Spleen (tissue), 11 donors: Measurements from ENCODE around the gene FAM169A. TPM values are rescaled to one million over a fixed set of nuclear protein-coding genes. Genes with fewer than 3 reads are reported as not detected.

Source experiments
- DNase-seq: peaks from one replicate; pipeline ENCODE4 v3.0.0-alpha.2; 2020
- H3K27ac ChIP-seq, 8 donors: fragments of 200-600 bp; sonication (generic) in 7 of 8; 1 replicate in 4 of 8; 2 replicates in 4 of 8; pipeline versions ENCODE4 v1.5.0 to v1.8.0; 2016 to 2021; ENCODE audit warnings: inconsistent platforms in 4 of 8, mild to moderate bottlenecking in 4 of 8, moderate library complexity in 1 of 8
- H3K27me3 ChIP-seq, 7 donors: fragments of 200-600 bp; sonication (generic) in 6 of 7; replicated peaks in 1 of 7; 1 replicate in 4 of 7; 2 replicates in 3 of 7; pipeline versions ENCODE4 v1.5.0 to v1.8.0; 2016 to 2021; ENCODE audit warnings: inconsistent platforms in 3 of 7, mild to moderate bottlenecking in 1 of 7
- H3K36me3 ChIP-seq, 6 donors: fragments of 200-600 bp; sonication (generic) in 5 of 6; 1 replicate in 4 of 6; 2 replicates in 2 of 6; pipeline versions ENCODE4 v1.5.0 to v1.8.0; 2016 to 2021; ENCODE audit warnings: inconsistent platforms in 2 of 6
- H3K4me1 ChIP-seq, 6 donors: fragments of 200-600 bp; sonication (generic) in 5 of 6; 1 replicate in 3 of 6; 2 replicates in 3 of 6; pipeline versions ENCODE4 v1.5.0 to v1.8.0; 2016 to 2021; ENCODE audit warnings: inconsistent platforms in 3 of 6
- H3K4me3 ChIP-seq, 8 donors: fragments of 200-600 bp; sonication (generic) in 7 of 8; 1 replicate in 4 of 8; 2 replicates in 4 of 8; pipeline versions ENCODE4 v1.5.0 to v1.8.0; 2016 to 2021; ENCODE audit warnings: inconsistent platforms in 4 of 8, mild to moderate bottlenecking in 4 of 8, moderate library complexity in 2 of 8
- H3K9me3 ChIP-seq, 8 donors: fragments of 200-600 bp; sonication (generic) in 7 of 8; 1 replicate in 4 of 8; 2 replicates in 4 of 8; pipeline versions ENCODE4 v1.5.0 to v1.8.0; 2016 to 2021; ENCODE audit warnings: inconsistent platforms in 4 of 8
- CTCF ChIP-seq, 11 experiments: fragments of 200-600 bp in 7 of 11; fragments of 450-650 bp in 4 of 11; sonication (generic) in 4 of 11; IDR thresholded peaks in 8 of 11; conservative IDR thresholded peaks in 3 of 11; 1 replicate in 7 of 11; 2 replicates in 4 of 11; pipeline versions ENCODE4 v1.4.0 to v1.8.0; 2016 to 2021; ENCODE audit warnings: antibody characterized with exemption in 11 of 11, inconsistent platforms in 4 of 11, mild to moderate bottlenecking in 1 of 11
- POLR2A ChIP-seq, 3 donors: fragments of 450-650 bp; IDR thresholded peaks; one replicate each; pipeline ENCODE4 v1.5.1; 2017; ENCODE audit warnings: antibody characterized with exemption in 3 of 3, mild to moderate bottlenecking in 1 of 3
- POLR2AphosphoS5 ChIP-seq, 3 donors: sonication (generic); formaldehyde crosslinking; IDR thresholded peaks; one replicate each; pipeline ENCODE4 v1.5.1; 2017; ENCODE audit warnings: antibody characterized with exemption in 3 of 3
- WGBS, 5 donors: extraction: QIAGEN DNeasy Blood & Tissue Kit in 3 of 5; methylation state at CpG; one replicate each; pipeline versions ENCODE4 v1.1.5 to v1.1.7; 2013 to 2018; 5-methylcytosine and 5-hydroxymethylcytosine counted together
- intact Hi-C: fragments of 100-400 bp; cut with DNase I; formaldehyde crosslinking; loops from one replicate; pipeline ENCODE4 v1.15.0; 2023; ENCODE audit warnings: low total_unique reads
- polyA plus RNA-seq, 3 donors: library from polyadenylated mRNA; stranded (reverse); fragments of 200-250 nt; gene quantifications; one replicate each; pipeline ENCODE4 v1.2.1, GENCODE V29; 2013
- small RNA-seq, 4 donors: library from RNA; depleted of rRNA; stranded (forward); fragments of <200 nt; gene quantifications; one replicate each; pipeline ENCODE3, GENCODE V24; 2016
- total RNA-seq, 7 donors: library from RNA; depleted of rRNA in 3 of 7; stranded (reverse); fragments of >200 nt in 3 of 7; fragmentation: NEBNext Ultra II Directional in 4 of 7; extraction: Animal tissue kit (Norgen Biotek cat#: 25700) in 4 of 7; gene quantifications; one replicate each; pipeline versions ENCODE4 v1.1.0 to v1.2.1, GENCODE V29; 2016 to 2021
- donor health status: healthy with polysubstance abuse.
- donor health status: DM: no; HTN: no; CAD: no; lungs with moderate emphysema.
- donor health status: DM: no; HTN: no; CAD: no.
- donor health status: Bipolar disorder and iron deficiency.
- donor health status: healthy.
- donor health status: DM: no; HTN: no; CAD: no.
- donor health status: DM: yes; HTN: yes; CAD: no.

FAM169A gene
- total and polyA plus RNA-seq, 10 donors, result 1.1 to 16.8 (median 7.8) TPM

- intact Hi-C loops, result no loop called here
- 96 to 99% (median 97%) methylated on average over 4 of the region's 4 CpGs for WGBS, 5 donors
- no peak for TF ChIP-seq CTCF (IDR thresholded peaks at IDR 0.05 in 8 of 11, conservative IDR thresholded peaks at IDR 0.05 in 3 of 11)
- no peak for TF ChIP-seq POLR2A (IDR thresholded peaks at IDR 0.05)
- TF ChIP-seq POLR2AphosphoS5 (IDR thresholded peaks at IDR 0.05), result no peak
- H3K4me3 ChIP-seq, result no peak overlapping the region
- no peaks in the 10 kb centered on the region for H3K4me1 ChIP-seq
- no peak for DNase-seq
- H3K9me3 ChIP-seq, result no peaks in the 10 kb centered on the region
- H3K27ac ChIP-seq, result no peak overlapping the region
- H3K36me3 ChIP-seq, result peaks cover 0 to 100% (median 67%) of the 10 kb centered on the region in 6 donors
- H3K27me3 ChIP-seq, result no peaks in the 10 kb centered on the region
Measured at GRCh38 chr5:74738406-74738805, 127.8 kb downstream of the FAM169A start.

GRCh38 chr5:74736759-74737158 lies 129.4 kb downstream of the FAM169A start:
- no peak for TF ChIP-seq POLR2AphosphoS5 (IDR thresholded peaks at IDR 0.05)
- TF ChIP-seq CTCF (IDR thresholded peaks at IDR 0.05 in 8 of 11, conservative IDR thresholded peaks at IDR 0.05 in 3 of 11), result no peak
- no peak for TF ChIP-seq POLR2A (IDR thresholded peaks at IDR 0.05)
- intact Hi-C loops, result no loop called here
- 84 to 98% (median 94%) methylated on average over 6 of the region's 6 CpGs for WGBS, 5 donors
- no peak for DNase-seq
- no peaks in the 10 kb centered on the region for H3K9me3 ChIP-seq
- H3K27me3 ChIP-seq, result no peaks in the 10 kb centered on the region
- H3K4me1 ChIP-seq, result no peaks in the 10 kb centered on the region
- no peak overlapping the region for H3K27ac ChIP-seq
- H3K4me3 ChIP-seq, result no peak overlapping the region
- peaks cover 0 to 100% (median 63%) of the 10 kb centered on the region in 6 donors for H3K36me3 ChIP-seq

Small RNA genes lying within 50 kb of the gene (small RNA-seq; reads per million reads assigned to genes)
- gene RF00561, result 0 reads per million in 4 donors

Other genes with a start within 250 kb of the FAM169A start
- 10 to 100 TPM in 6 of 7 donors, 1 to 10 TPM in 1; 5.4 to 19.5 (median 13.5) TPM for gene ENC1, start 225.7 kb downstream of the FAM169A start, total RNA-seq
- gene ENC1, start 225.7 kb downstream of the FAM169A start, polyA plus RNA-seq, result 10 to 100 TPM in 1 of 3 donors, 1 to 10 TPM in 2; 3.8 to 10.0 (median 7.4) TPM
- 100 to 1,000 TPM in 3 of 7 donors, 10 to 100 TPM in 4; 69.1 to 119 (median 94.3) TPM for gene HEXB, start 181.2 kb downstream of the FAM169A start, total RNA-seq
- gene HEXB, start 181.2 kb downstream of the FAM169A start, polyA plus RNA-seq, result 10 to 100 TPM; 61.9 to 77.4 (median 70.8) TPM
- 10 to 100 TPM; 18.0 to 34.2 (median 21.6) TPM for gene GFM2, start 99.3 kb downstream of the FAM169A start, total RNA-seq
- 10 to 100 TPM; 15.4 to 22.4 (median 15.5) TPM for gene GFM2, start 99.3 kb downstream of the FAM169A start, polyA plus RNA-seq
- gene NSA2, start 99.1 kb downstream of the FAM169A start, total RNA-seq, result 100 to 1,000 TPM in 1 of 7 donors, 10 to 100 TPM in 6; 46.6 to 110 (median 76.8) TPM
- 100 to 1,000 TPM; 120 to 191 (median 175) TPM for gene NSA2, start 99.1 kb downstream of the FAM169A start, polyA plus RNA-seq
- gene GCNT4, start 186.2 kb upstream of the FAM169A start, total RNA-seq, result 1 to 10 TPM; 1.5 to 3.8 (median 2.3) TPM
- under 1 TPM; 0.37 to 0.83 (median 0.61) TPM for gene GCNT4, start 186.2 kb upstream of the FAM169A start, polyA plus RNA-seq